Measurements from ENCODE around the gene LCLAT1. TPM values are rescaled to one million over a fixed set of nuclear protein-coding genes. Genes with fewer than 3 reads are reported as not detected.

The LCLAT1 gene
- total RNA-seq, 1 donor from 2014 or later = 21.6 TPM

- no peaks in the 10 kb centered on the region for H4K20me1 ChIP-seq (ENCODE audit: low read depth)
- Mint-ChIP-seq H3K9me3 (peaks cover 3% of the 10 kb centered on the region), H3K4me1 (peaks cover 14% of the 10 kb centered on the region), H3K4me3 (no peak overlapping the region), H3K27ac (no peak overlapping the region), H3K27me3 (ENCODE audit: insufficient read depth, low read depth) (peaks cover 5% of the 10 kb centered on the region), H3K36me3 (no peaks in the 10 kb centered on the region)
- no peaks in the 10 kb centered on the region for H3K9me3 ChIP-seq (ENCODE audit: low read depth)
- no peaks in the 10 kb centered on the region for H3K4me1 ChIP-seq
- no peak overlapping the region for H2AFZ ChIP-seq (replicated peaks)
- no peak overlapping the region for H3K27ac ChIP-seq
- no peaks in the 10 kb centered on the region for H3K27me3 ChIP-seq
- no peaks in the 10 kb centered on the region for H3K36me3 ChIP-seq
- TF ChIP-seq CTCF (IDR thresholded peaks at IDR 0.05) (no peak), EZH2 (IDR thresholded peaks at IDR 0.05) (no peak), EZH2phosphoT487 (IDR thresholded peaks at IDR 0.05) (no peak)
- DNase-seq (ENCODE audit: low spot score) = no peak
- no peak overlapping the region for H3K9ac ChIP-seq
- no peaks in the 10 kb centered on the region for H3F3A ChIP-seq (ENCODE audit: low read depth)
- no peak overlapping the region for H3K4me2 ChIP-seq
- H3K79me2 ChIP-seq (ENCODE audit: low read depth) = no peaks in the 10 kb centered on the region
- no peak overlapping the region for H3K4me3 ChIP-seq
Observed at GRCh38 chr2:30652271-30652915, 205.3 kb downstream of the LCLAT1 start.

- H4K20me1 ChIP-seq (ENCODE audit: low read depth) = no peaks in the 10 kb centered on the region
- no peaks in the 10 kb centered on the region for H3K27me3 ChIP-seq
- no peak overlapping the region for H3K4me3 ChIP-seq
- no peaks in the 10 kb centered on the region for H3K79me2 ChIP-seq (ENCODE audit: low read depth)
- no peak overlapping the region for H3K4me3 Mint-ChIP-seq
- H2AFZ ChIP-seq (replicated peaks) = no peak overlapping the region
- no peak for DNase-seq (ENCODE audit: low spot score)
- H3K36me3 ChIP-seq = no peaks in the 10 kb centered on the region
- no peak overlapping the region for H3K9ac ChIP-seq
- TF ChIP-seq EZH2 (IDR thresholded peaks at IDR 0.05) = no peak
- TF ChIP-seq CTCF (IDR thresholded peaks at IDR 0.05) = no peak
- TF ChIP-seq EZH2phosphoT487 (IDR thresholded peaks at IDR 0.05) = no peak
- no peak overlapping the region for H3K4me2 ChIP-seq
- H3K36me3 Mint-ChIP-seq = no peaks in the 10 kb centered on the region
- no peaks in the 10 kb centered on the region for H3K9me3 ChIP-seq (ENCODE audit: low read depth)
- no peak overlapping the region for H3K27ac Mint-ChIP-seq
- peaks cover 5% of the 10 kb centered on the region for H3K27me3 Mint-ChIP-seq (ENCODE audit: insufficient read depth, low read depth)
- peaks cover 14% of the 10 kb centered on the region for H3K4me1 Mint-ChIP-seq
- H3K9me3 Mint-ChIP-seq = peaks cover 3% of the 10 kb centered on the region
- no peak overlapping the region for H3K27ac ChIP-seq
- no peaks in the 10 kb centered on the region for H3F3A ChIP-seq (ENCODE audit: low read depth)
- no peaks in the 10 kb centered on the region for H3K4me1 ChIP-seq
Observed at GRCh38 chr2:30653847-30654246, 206.8 kb downstream of the LCLAT1 start.

- no peak for DNase-seq (ENCODE audit: low spot score)
- Histone ChIP-seq H3K9ac (no peak overlapping the region), H4K20me1 (ENCODE audit: low read depth) (no peaks in the 10 kb centered on the region), H3F3A (ENCODE audit: low read depth) (no peaks in the 10 kb centered on the region), H3K4me3 (no peak overlapping the region), H3K27me3 (no peaks in the 10 kb centered on the region), H3K4me2 (no peak overlapping the region), H2AFZ (replicated peaks) (no peak overlapping the region), H3K79me2 (ENCODE audit: low read depth) (no peaks in the 10 kb centered on the region), H3K27ac (no peak overlapping the region), H3K9me3 (ENCODE audit: low read depth) (no peaks in the 10 kb centered on the region), H3K4me1 (no peaks in the 10 kb centered on the region), H3K36me3 (no peaks in the 10 kb centered on the region)
- TF ChIP-seq EZH2 (IDR thresholded peaks at IDR 0.05) (no peak), CTCF (IDR thresholded peaks at IDR 0.05) (no peak), EZH2phosphoT487 (IDR thresholded peaks at IDR 0.05) (no peak)
- Mint-ChIP-seq H3K27ac (no peak overlapping the region), H3K4me3 (no peak overlapping the region), H3K27me3 (ENCODE audit: insufficient read depth, low read depth) (peaks cover 5% of the 10 kb centered on the region), H3K4me1 (peaks cover 14% of the 10 kb centered on the region), H3K9me3 (peaks cover 3% of the 10 kb centered on the region), H3K36me3 (no peaks in the 10 kb centered on the region)
Observed at GRCh38 chr2:30654404-30654803, 207.4 kb downstream of the LCLAT1 start.
